ENCODE measurements around the gene IL1R2.

GRCh38 chr2:102059151-102059550, 67.4 kb downstream of the IL1R2 start:
- TF ChIP-seq ZNF792 (tag by site-specific recombination; IDR thresholded peaks at IDR 0.05) = no peak
- TF ChIP-seq CTCF (tag by site-specific recombination; IDR thresholded peaks at IDR 0.05) = no peak
- no peak for TF ChIP-seq ZNF571 (tag by site-specific recombination; IDR thresholded peaks at IDR 0.05)
- no peak for TF ChIP-seq ZBTB49 (tag by site-specific recombination; IDR thresholded peaks at IDR 0.05; ENCODE audit: low read depth)
- TF ChIP-seq REST (tag by site-specific recombination; IDR thresholded peaks at IDR 0.05) = no peak
- TF ChIP-seq ZNF274 (IDR thresholded peaks at IDR 0.05; ENCODE audit: low read length) = no peak
- no peak for TF ChIP-seq ZNF274 (tag by site-specific recombination; IDR thresholded peaks at IDR 0.05; ENCODE audit: borderline replicate concordance)
- TF ChIP-seq PATZ1 (tag by site-specific recombination; IDR thresholded peaks at IDR 0.05) = no peak
- no peak for TF ChIP-seq SALL2 (tag by site-specific recombination; IDR thresholded peaks at IDR 0.05; ENCODE audit: borderline replicate concordance)
- TF ChIP-seq ZNF133 (tag by site-specific recombination; IDR thresholded peaks at IDR 0.05) = no peak
- no peak for TF ChIP-seq ZNF175 (tag by site-specific recombination; IDR thresholded peaks at IDR 0.05)
- TF ChIP-seq ZBTB20 (tag by site-specific recombination; IDR thresholded peaks at IDR 0.05) = no peak
- TF ChIP-seq SP2 (tag by site-specific recombination; IDR thresholded peaks at IDR 0.05) = no peak
- no peak for TF ChIP-seq ZNF24 (tag by site-specific recombination; IDR thresholded peaks at IDR 0.05)
- no peak for TF ChIP-seq ZSCAN5A (tag by site-specific recombination; IDR thresholded peaks at IDR 0.05)

Measured in HEK293 (cell line).